GM12878 (cell line): ENCODE results near the gene SPDYE3. TPM values are rescaled to one million over a fixed set of nuclear protein-coding genes. Genes with fewer than 3 reads are reported as not detected.

Experiments
- BCL11A ChIP-seq: IDR thresholded peaks from 2 replicates; pipeline ENCODE4 v1.6.1; 2011; ENCODE audit warnings: low read depth, low read length
- BMI1 ChIP-seq: fragments of 450-650 bp; IDR thresholded peaks from 2 replicates; pipeline ENCODE4 v1.6.1; 2016; ENCODE audit warnings: mild to moderate bottlenecking, moderate library complexity, borderline replicate concordance
- CBX3 ChIP-seq: fragments of 200-600 bp; sonication (generic); IDR thresholded peaks from 2 replicates; pipeline ENCODE4 v1.6.1; 2016; ENCODE audit warnings: low read depth, borderline replicate concordance
- EED ChIP-seq: sonication (generic); IDR thresholded peaks from 2 replicates; pipeline ENCODE4 v1.6.1; 2016; ENCODE audit warnings: antibody characterized with exemption, low read depth
- FOXK2 ChIP-seq: fragments of 450-650 bp; IDR thresholded peaks from 2 replicates; pipeline ENCODE4 v1.6.1; 2017; ENCODE audit warnings: mild to moderate bottlenecking, moderate library complexity
- GABPA ChIP-seq: IDR thresholded peaks from 2 replicates; pipeline ENCODE4 v1.6.1; 2014; ENCODE audit warnings: antibody characterized with exemption, low read depth, mild to moderate bottlenecking, inconsistent platforms
- HDAC6 ChIP-seq: fragments of 200-600 bp; sonication (generic); IDR thresholded peaks from one replicate; pipeline ENCODE4 v1.8.0; 2017; ENCODE audit warnings: antibody characterized with exemption; ENCODE audit not compliant: unreplicated experiment
- JUND ChIP-seq: IDR thresholded peaks from 2 replicates; pipeline ENCODE4 v1.6.1; 2012; ENCODE audit warnings: low read depth, mild to moderate bottlenecking, low read length, improper control_type of control experiment, moderate library complexity
- MTA2 ChIP-seq: fragments of 450-650 bp; IDR thresholded peaks from 2 replicates; pipeline ENCODE4 v1.6.1; 2016; ENCODE audit warnings: low read depth, mild to moderate bottlenecking, moderate library complexity
- MXI1 ChIP-seq: fragments of 150-350 bp; IDR thresholded peaks from 2 replicates; pipeline ENCODE4 v1.6.1; 2011; ENCODE audit warnings: low read depth, mild to moderate bottlenecking, inconsistent platforms, low read length, improper control_type of control experiment
- RBBP5 ChIP-seq: fragments of 200-600 bp; sonication (generic); conservative IDR thresholded peaks from 2 replicates; pipeline ENCODE4 v1.6.1; 2016
- RFX5 ChIP-seq: IDR thresholded peaks from 2 replicates; pipeline ENCODE4 v1.6.1; 2011; ENCODE audit warnings: low read depth, low read length, improper control_type of control experiment
- SIN3A ChIP-seq: IDR thresholded peaks from 2 replicates; pipeline ENCODE4 v1.6.1; 2012; ENCODE audit warnings: low read depth, low read length, improper control_type of control experiment
- SIX5 ChIP-seq: IDR thresholded peaks from 2 replicates; pipeline ENCODE4 v1.6.1; 2011; ENCODE audit warnings: mild to moderate bottlenecking, low read depth, low read length, moderate library complexity; ENCODE audit not compliant: severe bottlenecking
- SP1 ChIP-seq: IDR thresholded peaks from one replicate; pipeline ENCODE4 v1.6.1; 2011; ENCODE audit warnings: low read depth, low read length
- SPI1 ChIP-seq: IDR thresholded peaks from 2 replicates; pipeline ENCODE4 v1.6.1; 2011; ENCODE audit warnings: low read depth, mild to moderate bottlenecking, low read length, moderate library complexity, borderline replicate concordance; ENCODE audit not compliant: insufficient read depth
- TCF3 ChIP-seq: IDR thresholded peaks from 2 replicates; pipeline ENCODE4 v1.6.1; 2012; ENCODE audit warnings: low read depth, mild to moderate bottlenecking, low read length, borderline replicate concordance; ENCODE audit not compliant: insufficient read depth
- TCF7 ChIP-seq: IDR thresholded peaks from 2 replicates; pipeline ENCODE4 v1.6.1; 2014; ENCODE audit warnings: antibody characterized with exemption, borderline replicate concordance
- ZNF384 ChIP-seq: IDR thresholded peaks from 2 replicates; pipeline ENCODE4 v1.6.1; 2012; ENCODE audit warnings: low read depth, mild to moderate bottlenecking, low read length, improper control_type of control experiment, borderline replicate concordance
- polyA plus RNA-seq, 11 experiments: library from polyadenylated mRNA; depleted of rRNA in 4 of 11; unstranded in 6 of 11; stranded (reverse) in 5 of 11; fragments of >200 nt; fragmentation: Nextera tagmentation in 4 of 11; fragmentation: Illumina TruSeq in 1 of 11; extraction: Ambion mirVana in 4 of 11; extraction: Trizol in 1 of 11; gene quantifications; 1 replicate in 1 of 11; 2 replicates in 10 of 11; pipeline versions ENCODE4 v1.2.1 to v1.2.3, GENCODE V29; 2011 to 2016; ENCODE audit warnings: inconsistent platforms in 2 of 11, missing spikeins in 2 of 11, low read depth in 1 of 11
- total RNA-seq, 4 experiments: library from RNA; depleted of rRNA in 3 of 4; stranded (reverse); fragments of >200 nt in 3 of 4; fragmentation: Illumina TruSeq in 1 of 4; extraction: Trizol in 1 of 4; gene quantifications; 2 replicates each; pipeline versions ENCODE4 v1.2.1 to v1.2.3, GENCODE V29; 2013 to 2021
- TF ChIP-seq, protein P1 (sequence below): fragments of 450-650 bp; conservative IDR thresholded peaks from 2 replicates; pipeline ENCODE4 v1.6.1; 2017; ENCODE audit warnings: mild to moderate bottlenecking, moderate library complexity
- TF ChIP-seq, protein P2 (sequence below): IDR thresholded peaks from 2 replicates; pipeline ENCODE4 v1.6.1; 2012; ENCODE audit warnings: low read length, inconsistent platforms
- TF ChIP-seq, protein P3 (sequence below): fragments of 450-650 bp; formaldehyde crosslinking; IDR thresholded peaks from 2 replicates; pipeline ENCODE4 v1.4.0; 2020; ENCODE audit warnings: mild to moderate bottlenecking, moderate library complexity
- TF ChIP-seq, protein P4 (sequence below): IDR thresholded peaks from 2 replicates; pipeline ENCODE4 v1.6.1; 2012; ENCODE audit warnings: low read depth, low read length, improper control_type of control experiment
- TF ChIP-seq, protein P5 (sequence below): fragments of 450-650 bp; IDR thresholded peaks from 2 replicates; pipeline ENCODE4 v1.6.1; 2017; ENCODE audit warnings: borderline replicate concordance

SPDYE3 gene
- total and polyA plus RNA-seq, 10 of the 15 experiments (the other 5 are each of a cell fraction or from before 2014, with no cell fraction given): 0.03 to 9.4 (median 1.4) TPM; not detected in 4

DNA sequence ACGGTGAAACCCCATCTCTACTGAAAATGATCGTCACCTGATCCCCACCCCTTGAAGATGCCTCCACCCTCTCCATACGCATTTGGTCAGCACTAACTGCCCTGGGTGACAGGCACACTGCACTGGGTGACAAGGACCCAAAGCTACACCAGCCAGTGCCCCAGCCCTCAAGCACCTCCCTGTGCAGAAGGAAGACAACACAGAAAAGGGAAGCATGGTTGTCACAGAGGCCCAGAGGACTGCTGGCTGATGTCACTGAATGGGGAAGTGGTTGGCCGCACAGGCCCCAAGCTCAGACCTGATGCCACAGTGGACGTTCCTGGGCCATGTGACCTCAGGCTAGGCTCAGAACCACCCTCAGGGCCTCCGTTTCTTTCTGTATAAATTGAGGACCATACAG is 61.6 kb downstream of the SPDYE3 start (continued):
- TF ChIP-seq SIN3A: no peak
- TF ChIP-seq, protein P1, sequence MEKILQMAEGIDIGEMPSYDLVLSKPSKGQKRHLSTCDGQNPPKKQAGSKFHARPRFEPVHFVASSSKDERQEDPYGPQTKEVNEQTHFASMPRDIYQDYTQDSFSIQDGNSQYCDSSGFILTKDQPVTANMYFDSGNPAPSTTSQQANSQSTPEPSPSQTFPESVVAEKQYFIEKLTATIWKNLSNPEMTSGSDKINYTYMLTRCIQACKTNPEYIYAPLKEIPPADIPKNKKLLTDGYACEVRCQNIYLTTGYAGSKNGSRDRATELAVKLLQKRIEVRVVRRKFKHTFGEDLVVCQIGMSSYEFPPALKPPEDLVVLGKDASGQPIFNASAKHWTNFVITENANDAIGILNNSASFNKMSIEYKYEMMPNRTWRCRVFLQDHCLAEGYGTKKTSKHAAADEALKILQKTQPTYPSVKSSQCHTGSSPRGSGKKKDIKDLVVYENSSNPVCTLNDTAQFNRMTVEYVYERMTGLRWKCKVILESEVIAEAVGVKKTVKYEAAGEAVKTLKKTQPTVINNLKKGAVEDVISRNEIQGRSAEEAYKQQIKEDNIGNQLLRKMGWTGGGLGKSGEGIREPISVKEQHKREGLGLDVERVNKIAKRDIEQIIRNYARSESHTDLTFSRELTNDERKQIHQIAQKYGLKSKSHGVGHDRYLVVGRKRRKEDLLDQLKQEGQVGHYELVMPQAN: 0 out of 2 replicates have a peak, but pooled peaks have one; percentile 18
- peak; percentile 46 for TF ChIP-seq SP1
- TF ChIP-seq MTA2: peak; percentile 72; the same call in 1 of the 2 replicates
- peak; percentile 24; the same call in 1 of the 2 replicates for TF ChIP-seq BMI1
- TF ChIP-seq RBBP5: no peak
- TF ChIP-seq FOXK2: peak; percentile 53; the same call in 1 of the 2 replicates
- TF ChIP-seq, protein P2, sequence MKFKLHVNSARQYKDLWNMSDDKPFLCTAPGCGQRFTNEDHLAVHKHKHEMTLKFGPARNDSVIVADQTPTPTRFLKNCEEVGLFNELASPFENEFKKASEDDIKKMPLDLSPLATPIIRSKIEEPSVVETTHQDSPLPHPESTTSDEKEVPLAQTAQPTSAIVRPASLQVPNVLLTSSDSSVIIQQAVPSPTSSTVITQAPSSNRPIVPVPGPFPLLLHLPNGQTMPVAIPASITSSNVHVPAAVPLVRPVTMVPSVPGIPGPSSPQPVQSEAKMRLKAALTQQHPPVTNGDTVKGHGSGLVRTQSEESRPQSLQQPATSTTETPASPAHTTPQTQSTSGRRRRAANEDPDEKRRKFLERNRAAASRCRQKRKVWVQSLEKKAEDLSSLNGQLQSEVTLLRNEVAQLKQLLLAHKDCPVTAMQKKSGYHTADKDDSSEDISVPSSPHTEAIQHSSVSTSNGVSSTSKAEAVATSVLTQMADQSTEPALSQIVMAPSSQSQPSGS: peak; percentile 60
- no peak for TF ChIP-seq CBX3
- TF ChIP-seq GABPA: no peak
- TF ChIP-seq SPI1: peak; percentile 99
- TF ChIP-seq RFX5: no peak
- no peak for TF ChIP-seq TCF3
- no peak for TF ChIP-seq TCF7
- peak; percentile 76 for TF ChIP-seq BCL11A
- peak; percentile 85; the same call in 1 of the 2 replicates for TF ChIP-seq MXI1
- no peak for TF ChIP-seq HDAC6
- TF ChIP-seq, protein P3, sequence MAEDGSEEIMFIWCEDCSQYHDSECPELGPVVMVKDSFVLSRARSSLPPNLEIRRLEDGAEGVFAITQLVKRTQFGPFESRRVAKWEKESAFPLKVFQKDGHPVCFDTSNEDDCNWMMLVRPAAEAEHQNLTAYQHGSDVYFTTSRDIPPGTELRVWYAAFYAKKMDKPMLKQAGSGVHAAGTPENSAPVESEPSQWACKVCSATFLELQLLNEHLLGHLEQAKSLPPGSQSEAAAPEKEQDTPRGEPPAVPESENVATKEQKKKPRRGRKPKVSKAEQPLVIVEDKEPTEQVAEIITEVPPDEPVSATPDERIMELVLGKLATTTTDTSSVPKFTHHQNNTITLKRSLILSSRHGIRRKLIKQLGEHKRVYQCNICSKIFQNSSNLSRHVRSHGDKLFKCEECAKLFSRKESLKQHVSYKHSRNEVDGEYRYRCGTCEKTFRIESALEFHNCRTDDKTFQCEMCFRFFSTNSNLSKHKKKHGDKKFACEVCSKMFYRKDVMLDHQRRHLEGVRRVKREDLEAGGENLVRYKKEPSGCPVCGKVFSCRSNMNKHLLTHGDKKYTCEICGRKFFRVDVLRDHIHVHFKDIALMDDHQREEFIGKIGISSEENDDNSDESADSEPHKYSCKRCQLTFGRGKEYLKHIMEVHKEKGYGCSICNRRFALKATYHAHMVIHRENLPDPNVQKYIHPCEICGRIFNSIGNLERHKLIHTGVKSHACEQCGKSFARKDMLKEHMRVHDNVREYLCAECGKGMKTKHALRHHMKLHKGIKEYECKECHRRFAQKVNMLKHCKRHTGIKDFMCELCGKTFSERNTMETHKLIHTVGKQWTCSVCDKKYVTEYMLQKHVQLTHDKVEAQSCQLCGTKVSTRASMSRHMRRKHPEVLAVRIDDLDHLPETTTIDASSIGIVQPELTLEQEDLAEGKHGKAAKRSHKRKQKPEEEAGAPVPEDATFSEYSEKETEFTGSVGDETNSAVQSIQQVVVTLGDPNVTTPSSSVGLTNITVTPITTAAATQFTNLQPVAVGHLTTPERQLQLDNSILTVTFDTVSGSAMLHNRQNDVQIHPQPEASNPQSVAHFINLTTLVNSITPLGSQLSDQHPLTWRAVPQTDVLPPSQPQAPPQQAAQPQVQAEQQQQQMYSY: no peak
- peak; percentile 64 for TF ChIP-seq EED
- TF ChIP-seq, protein P4, sequence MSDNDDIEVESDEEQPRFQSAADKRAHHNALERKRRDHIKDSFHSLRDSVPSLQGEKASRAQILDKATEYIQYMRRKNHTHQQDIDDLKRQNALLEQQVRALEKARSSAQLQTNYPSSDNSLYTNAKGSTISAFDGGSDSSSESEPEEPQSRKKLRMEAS: peak; percentile 91; the same call in 1 of the 2 replicates
- no peak for TF ChIP-seq ZNF384
- no peak for TF ChIP-seq JUND
- TF ChIP-seq, protein P5, sequence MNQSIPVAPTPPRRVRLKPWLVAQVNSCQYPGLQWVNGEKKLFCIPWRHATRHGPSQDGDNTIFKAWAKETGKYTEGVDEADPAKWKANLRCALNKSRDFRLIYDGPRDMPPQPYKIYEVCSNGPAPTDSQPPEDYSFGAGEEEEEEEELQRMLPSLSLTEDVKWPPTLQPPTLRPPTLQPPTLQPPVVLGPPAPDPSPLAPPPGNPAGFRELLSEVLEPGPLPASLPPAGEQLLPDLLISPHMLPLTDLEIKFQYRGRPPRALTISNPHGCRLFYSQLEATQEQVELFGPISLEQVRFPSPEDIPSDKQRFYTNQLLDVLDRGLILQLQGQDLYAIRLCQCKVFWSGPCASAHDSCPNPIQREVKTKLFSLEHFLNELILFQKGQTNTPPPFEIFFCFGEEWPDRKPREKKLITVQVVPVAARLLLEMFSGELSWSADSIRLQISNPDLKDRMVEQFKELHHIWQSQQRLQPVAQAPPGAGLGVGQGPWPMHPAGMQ: no peak
- TF ChIP-seq SIX5: no peak
